NCI-H1092 treated with DMSO at 0.1 percent for 48 hours (cell line): ENCODE results near the gene OR7A10.

Experiments used
- DNase-seq: peaks from one replicate; lab custom pipeline; 2025; lab: John Stamatoyannopoulos, UW

OR7A10 gene

GRCh38 chr19:14795078-14795721, 53.5 kb downstream of the OR7A10 start:
- DNase-seq: no peak

GRCh38 chr19:14792250-14792649, 56.5 kb downstream of the OR7A10 start:
- peak; percentile 58 for DNase-seq
